Activated T-helper 1 cell treated with anti-CD3 and anti-CD28 coated beads, Interleukin-12 subunit alpha, Interleukin-12 subunit beta, Interleukin-2, Interleukin-4 antibody, amounts not matched to agents 30 ng/mL and 10 ng/mL and 1 ng/mL, durations not matched to agents 14 hours and 24 hours and 36 hours (primary cell): ENCODE results near the gene SOX18. TPM values are rescaled to one million over a fixed set of nuclear protein-coding genes. Genes with fewer than 3 reads are reported as not detected.

Experiments
- DNase-seq: peaks from one replicate; pipeline ENCODE4 v3.0.0; 2021; ENCODE audit warnings: low spot score
- H3K27ac Mint-ChIP-seq: one replicate; pipeline ENCODE4 v1.8.0; 2021; ENCODE audit warnings: mild to moderate bottlenecking, mixed read lengths
- H3K27me3 Mint-ChIP-seq: one replicate; pipeline ENCODE4 v1.8.0; 2022; ENCODE audit warnings: mild to moderate bottlenecking, moderate library complexity, mixed read lengths; ENCODE audit not compliant: insufficient read depth
- H3K36me3 Mint-ChIP-seq: one replicate; pipeline ENCODE4 v1.8.0; 2021; ENCODE audit warnings: low read depth, mixed read lengths
- H3K4me1 Mint-ChIP-seq: one replicate; pipeline ENCODE4 v1.8.0; 2021; ENCODE audit warnings: low read depth, mixed read lengths
- H3K4me3 Mint-ChIP-seq: one replicate; pipeline ENCODE4 v1.8.0; 2021; ENCODE audit warnings: mild to moderate bottlenecking, moderate library complexity, mixed read lengths
- H3K9me3 Mint-ChIP-seq: one replicate; pipeline ENCODE4 v1.8.0; 2021; ENCODE audit warnings: mixed read lengths
- intact Hi-C: fragments of 100-400 bp; cut with micrococcal nuclease; formaldehyde crosslinking; loops from one replicate; pipeline ENCODE4 v1.15.1; 2024
- total RNA-seq: library from RNA; stranded (reverse); gene quantifications from 2 replicates; pipeline ENCODE4 v1.2.3, GENCODE V29; 2022

SOX18 gene
- total RNA-seq, 1 donor from 2014 or later: 1.3 TPM

DNA sequence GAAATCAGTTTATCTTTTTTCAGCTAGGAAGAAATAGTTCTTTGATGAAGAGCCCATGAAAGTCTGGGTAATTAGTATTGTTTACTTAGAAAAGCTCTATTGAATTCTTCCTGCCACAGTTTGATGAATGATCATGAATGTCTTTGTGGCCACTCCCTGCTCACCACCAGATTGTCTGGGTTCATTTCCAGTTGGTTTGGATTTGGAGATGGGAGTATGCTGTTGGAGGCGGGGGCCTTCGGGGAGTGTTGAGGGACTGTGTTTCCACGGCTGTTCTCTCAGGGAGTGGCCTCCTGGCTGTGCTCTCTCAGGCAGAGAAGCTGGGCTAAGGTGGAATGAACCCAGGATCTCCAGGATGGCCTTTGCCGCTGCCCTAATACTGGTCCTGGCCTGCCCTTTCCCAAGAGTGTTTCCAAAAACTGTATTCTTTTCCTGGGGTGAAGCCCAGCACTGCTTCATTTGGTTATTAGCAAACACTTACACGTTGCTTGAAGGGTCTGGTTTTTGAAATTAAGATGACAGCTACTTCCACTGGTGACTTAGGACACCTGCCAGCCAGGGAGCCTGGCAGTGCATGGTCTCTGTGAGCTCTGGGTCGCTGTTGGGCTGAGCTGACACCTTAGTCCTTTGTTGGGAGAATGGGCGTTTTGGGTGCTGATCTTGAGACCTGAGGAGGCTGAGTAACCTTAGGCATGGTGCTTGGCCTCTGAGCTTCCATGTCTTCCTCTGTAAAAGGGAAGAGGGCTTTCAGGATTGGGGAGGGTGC lies 45.3 kb downstream of the SOX18 start:
- H3K4me3 Mint-ChIP-seq: no peak overlapping the region
- DNase-seq: no peak
- H3K36me3 Mint-ChIP-seq: peaks cover 44% of the 10 kb centered on the region
- peaks cover 8% of the 10 kb centered on the region for H3K4me1 Mint-ChIP-seq
- H3K27me3 Mint-ChIP-seq: no peaks in the 10 kb centered on the region
- H3K9me3 Mint-ChIP-seq: peaks cover 8% of the 10 kb centered on the region
- H3K27ac Mint-ChIP-seq: no peak overlapping the region
- intact Hi-C loops: no loop called here

- H3K4me3 Mint-ChIP-seq: no peak overlapping the region
- H3K27ac Mint-ChIP-seq: no peak overlapping the region
- intact Hi-C loops: no loop called here
- peaks cover 37% of the 10 kb centered on the region for H3K36me3 Mint-ChIP-seq
- H3K9me3 Mint-ChIP-seq: no peaks in the 10 kb centered on the region
- DNase-seq: no peak
- no peaks in the 10 kb centered on the region for H3K27me3 Mint-ChIP-seq
- no peaks in the 10 kb centered on the region for H3K4me1 Mint-ChIP-seq
These were observed 47.8 kb downstream of the SOX18 start for GRCh38 chr20:64001607-64002011.

- Mint-ChIP-seq H3K9me3 (no peaks in the 10 kb centered on the region), H3K36me3 (peaks cover 34% of the 10 kb centered on the region), H3K4me3 (no peak overlapping the region)
These were observed 48.5 kb downstream of the SOX18 start for GRCh38 chr20:64000906-64001305.

More at GRCh38 chr20:64000906-64001305, 48.5 kb downstream of the SOX18 start:
- intact Hi-C loops: no loop called here
- no peak for DNase-seq
- no peak overlapping the region for H3K27ac Mint-ChIP-seq
- no peaks in the 10 kb centered on the region for H3K27me3 Mint-ChIP-seq
- H3K4me1 Mint-ChIP-seq: no peaks in the 10 kb centered on the region

Other genes starting within 250 kb of the SOX18 start
- 1.1 and 1.2 TPM in 2 replicates for gene ZBTB46, start 218.4 kb downstream of the SOX18 start, total RNA-seq
- gene ABHD16B, start 188.1 kb downstream of the SOX18 start, total RNA-seq: not detected in 2 replicates
- gene TPD52L2, start 184.4 kb downstream of the SOX18 start, total RNA-seq: 65.9 and 73.2 TPM in 2 replicates
- gene DNAJC5, start 154.5 kb downstream of the SOX18 start, total RNA-seq: 47.5 and 48.2 TPM in 2 replicates
- gene UCKL1, start 93.2 kb downstream of the SOX18 start, total RNA-seq: 48.7 and 49.3 TPM in 2 replicates
- 28.0 and 28.3 TPM in 2 replicates for gene ZNF512B, start 79.7 kb downstream of the SOX18 start, total RNA-seq
- gene SAMD10, start 70.0 kb downstream of the SOX18 start, total RNA-seq: 29.4 and 34.9 TPM in 2 replicates
- 82.3 and 83.6 TPM in 2 replicates for gene PRPF6, start 68.5 kb downstream of the SOX18 start, total RNA-seq
- gene C20orf204, start 13.5 kb downstream of the SOX18 start, total RNA-seq: 5.4 and 6.1 TPM in 2 replicates
- gene TCEA2, start 13.6 kb upstream of the SOX18 start, total RNA-seq: 33.8 TPM in 2 replicates
- 54.7 and 55.9 TPM in 2 replicates for gene RGS19, start 29.9 kb upstream of the SOX18 start, total RNA-seq
- gene OPRL1, start 30.4 kb upstream of the SOX18 start, total RNA-seq: 0.16 and 0.20 TPM in 2 replicates
- 0.31 and 0.39 TPM in 2 replicates for gene LKAAEAR1, start 34.8 kb upstream of the SOX18 start, total RNA-seq
- not detected in 2 replicates for gene NPBWR2, start 57.9 kb upstream of the SOX18 start, total RNA-seq
- gene MYT1, start 114.8 kb upstream of the SOX18 start, total RNA-seq: not detected in 2 replicates
- gene PCMTD2, start 206.1 kb upstream of the SOX18 start, total RNA-seq: 32.2 and 39.5 TPM in 2 replicates